HPDE6-E6E7 (cell line): ENCODE data around the gene SS18L1.

ENCODE experiments used
- DNase-seq: peaks from one replicate; pipeline ENCODE4 v3.0.0; 2011; ENCODE audit warnings: missing footprints; ENCODE audit errors: extremely low spot score

Gene SS18L1

GRCh38 chr20:62156592-62157386 lies 13.2 kb downstream of the SS18L1 start:
- DNase-seq = no peak

- DNase-seq = no peak
These were observed 14.0 kb downstream of the SS18L1 start for GRCh38 chr20:62157387-62158087.

DNA sequence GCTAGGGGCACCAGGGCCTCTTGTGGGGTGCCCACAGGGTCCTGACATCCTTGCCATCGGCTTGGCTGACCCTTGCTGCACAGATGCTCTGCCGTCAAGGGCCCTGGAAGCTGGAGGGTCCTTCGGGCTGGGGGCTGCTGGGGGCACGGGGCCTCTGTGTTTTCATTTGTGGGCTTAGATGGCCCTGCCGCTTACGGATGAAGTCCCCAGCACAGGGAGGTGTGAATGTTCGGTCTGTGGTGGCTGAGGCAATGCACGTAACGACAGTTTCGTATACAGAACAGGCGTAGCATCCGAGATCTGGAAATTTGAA lies 14.5 kb downstream of the SS18L1 start:
- no peak for DNase-seq

DNA sequence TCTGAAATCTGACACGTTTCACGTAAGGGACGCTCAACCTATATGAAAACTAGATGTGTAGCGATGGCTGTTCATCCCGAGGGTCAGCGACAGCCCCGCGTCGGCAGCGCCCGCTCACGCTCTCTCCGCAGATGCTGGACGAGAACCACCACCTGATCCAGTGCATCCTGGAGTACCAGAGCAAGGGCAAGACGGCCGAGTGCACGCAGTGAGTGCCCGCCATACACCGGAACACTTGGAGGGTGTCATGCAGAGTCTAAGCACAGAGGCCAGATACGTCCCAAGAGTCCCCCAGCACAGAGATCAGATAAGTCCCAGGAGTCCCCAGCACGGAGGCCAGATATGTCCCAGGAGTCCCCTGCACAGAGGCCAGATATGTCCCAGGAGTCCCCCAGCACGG lies 15.0 kb downstream of the SS18L1 start:
- no peak for DNase-seq

DNA sequence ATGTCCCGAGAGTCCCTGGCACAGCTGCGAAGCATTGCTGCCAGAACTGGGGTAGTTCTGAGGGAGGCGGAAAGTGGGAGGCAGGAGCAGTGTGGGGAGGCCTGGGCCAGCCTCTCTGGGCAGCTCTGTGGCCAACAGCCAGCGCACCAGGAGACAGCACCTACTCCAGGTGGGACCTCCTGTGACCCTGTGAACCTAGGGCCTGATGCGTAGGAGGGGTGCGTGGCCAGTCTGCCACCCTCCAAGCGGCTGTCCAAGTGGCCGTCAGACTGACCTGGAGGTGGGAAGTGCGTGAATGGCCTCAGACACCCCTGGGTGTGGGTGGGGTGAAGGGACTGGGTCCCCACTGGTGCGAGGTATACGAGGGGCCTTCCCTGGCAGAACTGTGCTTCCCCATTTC lies 15.5 kb downstream of the SS18L1 start:
- DNase-seq = no peak

- peak; percentile 98 for DNase-seq
These were observed 16.3 kb downstream of the SS18L1 start for GRCh38 chr20:62159839-62160238.

GRCh38 chr20:62160253-62160652 lies 16.7 kb downstream of the SS18L1 start:
- DNase-seq = no peak

- DNase-seq = no peak
These were observed 17.3 kb downstream of the SS18L1 start for GRCh38 chr20:62160876-62161275.

- DNase-seq = peak; percentile 100
These were observed 17.8 kb downstream of the SS18L1 start for GRCh38 chr20:62161347-62161746.

GRCh38 chr20:62162765-62163484 lies 19.4 kb downstream of the SS18L1 start:
- DNase-seq = no peak

DNA sequence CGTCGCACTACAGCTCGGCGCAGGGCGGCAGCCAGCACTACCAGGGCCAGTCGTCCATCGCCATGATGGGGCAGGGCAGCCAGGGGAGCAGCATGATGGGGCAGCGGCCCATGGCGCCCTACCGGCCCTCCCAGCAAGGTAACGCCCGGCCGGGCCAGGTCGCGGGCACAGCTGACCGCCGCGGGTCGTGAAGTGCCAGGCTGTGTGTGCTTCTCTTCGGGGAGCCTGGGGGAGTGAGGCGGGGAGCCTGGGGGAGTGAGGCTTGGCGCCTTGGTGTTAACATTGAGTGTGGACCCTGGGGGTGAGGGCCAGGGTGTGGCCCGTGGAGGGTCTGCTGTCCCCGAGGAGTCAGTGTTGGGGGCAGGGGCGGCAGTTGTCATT lies 19.9 kb downstream of the SS18L1 start:
- no peak for DNase-seq

DNA sequence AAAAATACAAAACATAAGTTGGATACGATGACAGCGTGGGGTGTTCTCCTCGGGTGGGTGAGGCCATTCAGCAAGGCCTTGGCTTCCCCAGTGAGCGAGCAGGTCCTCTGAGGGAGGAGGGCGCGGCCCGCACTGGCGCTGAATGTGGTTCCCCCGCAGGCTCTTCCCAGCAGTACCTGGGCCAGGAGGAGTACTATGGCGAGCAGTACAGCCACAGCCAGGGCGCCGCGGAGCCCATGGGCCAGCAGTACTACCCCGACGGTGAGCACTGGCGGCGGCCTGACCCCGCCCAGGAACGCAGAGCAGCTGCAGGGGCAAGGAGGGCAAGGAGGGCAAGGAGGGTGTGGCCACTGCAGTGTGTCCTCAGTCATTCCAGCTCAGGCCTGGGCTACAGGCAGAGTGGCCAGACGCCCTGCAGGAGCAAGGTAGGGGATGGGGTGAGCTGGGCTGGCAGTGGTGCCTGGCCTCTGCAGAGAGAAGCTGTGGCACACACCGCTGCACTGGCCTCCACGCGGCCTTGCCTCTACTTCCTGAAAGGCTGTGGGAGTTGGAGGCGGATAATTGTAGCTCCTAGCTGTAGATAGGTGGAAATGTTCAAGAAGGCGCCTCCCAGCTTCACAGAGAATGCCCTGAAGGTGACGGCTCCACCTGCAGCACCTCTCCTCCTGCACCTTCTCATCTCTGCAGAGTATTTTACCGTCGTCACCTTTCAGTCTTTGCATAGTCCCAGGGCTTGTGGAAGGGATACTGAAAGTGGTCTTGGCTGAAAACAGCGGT lies 20.6 kb downstream of the SS18L1 start:
- no peak for DNase-seq

- no peak for DNase-seq
These were observed 21.6 kb downstream of the SS18L1 start for GRCh38 chr20:62164879-62165761.

DNA sequence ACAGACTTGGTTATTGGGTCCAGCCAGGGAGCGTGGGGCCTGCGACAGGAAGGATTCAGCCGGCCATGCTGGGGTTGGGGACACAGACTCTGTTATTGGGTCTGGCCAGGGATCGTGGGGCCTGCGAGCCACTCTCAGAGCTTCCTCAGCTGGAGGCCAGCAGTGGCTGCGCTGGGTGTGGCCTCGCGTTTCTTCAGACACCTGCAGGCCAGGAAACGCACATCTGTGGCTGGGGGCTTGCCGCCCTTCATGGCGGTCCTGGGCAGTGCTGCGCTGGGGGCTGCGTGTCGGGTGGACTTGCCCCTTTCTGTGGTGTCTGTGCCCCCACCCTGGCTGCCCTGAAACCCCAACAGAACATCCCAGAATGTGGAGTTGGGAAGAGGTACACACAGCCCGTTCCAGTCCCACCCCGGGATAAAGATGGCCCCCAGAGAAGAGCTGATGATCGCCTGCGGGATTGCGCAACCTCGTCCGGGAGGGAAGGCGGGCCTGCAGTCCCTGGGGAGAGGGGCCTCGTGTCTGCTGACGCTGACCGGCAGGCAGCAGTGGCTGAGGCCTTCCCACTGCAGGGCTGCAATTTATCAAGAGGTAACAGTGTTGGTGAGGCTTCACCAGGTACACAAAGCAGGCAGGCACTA lies 22.3 kb downstream of the SS18L1 start:
- DNase-seq = no peak

- DNase-seq = no peak
These were observed 23.9 kb downstream of the SS18L1 start for GRCh38 chr20:62167474-62167873.

DNA sequence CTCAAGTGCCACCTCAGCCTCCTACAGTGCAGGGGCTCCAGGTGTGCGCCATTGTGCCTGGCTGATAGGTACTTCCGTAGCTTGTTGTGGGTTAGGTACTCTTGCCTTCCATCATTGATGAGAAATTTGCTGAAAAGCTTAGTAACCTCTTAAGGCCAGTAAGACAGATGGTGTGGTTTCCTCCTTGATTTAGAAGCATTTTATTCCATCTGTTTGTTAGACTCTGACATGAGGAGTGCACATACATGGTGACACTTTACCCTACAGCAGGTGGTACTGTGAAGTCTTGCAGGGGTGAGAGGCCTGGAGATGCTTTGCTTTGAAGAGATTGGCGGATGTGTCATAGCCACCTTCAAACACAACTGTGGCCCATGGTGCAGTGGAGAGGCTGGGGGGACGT lies 24.5 kb downstream of the SS18L1 start:
- DNase-seq = no peak

GRCh38 chr20:62168890-62169435 lies 25.4 kb downstream of the SS18L1 start:
- DNase-seq = no peak

- DNase-seq = no peak
These were observed 27.0 kb downstream of the SS18L1 start for GRCh38 chr20:62170536-62170935.

DNA sequence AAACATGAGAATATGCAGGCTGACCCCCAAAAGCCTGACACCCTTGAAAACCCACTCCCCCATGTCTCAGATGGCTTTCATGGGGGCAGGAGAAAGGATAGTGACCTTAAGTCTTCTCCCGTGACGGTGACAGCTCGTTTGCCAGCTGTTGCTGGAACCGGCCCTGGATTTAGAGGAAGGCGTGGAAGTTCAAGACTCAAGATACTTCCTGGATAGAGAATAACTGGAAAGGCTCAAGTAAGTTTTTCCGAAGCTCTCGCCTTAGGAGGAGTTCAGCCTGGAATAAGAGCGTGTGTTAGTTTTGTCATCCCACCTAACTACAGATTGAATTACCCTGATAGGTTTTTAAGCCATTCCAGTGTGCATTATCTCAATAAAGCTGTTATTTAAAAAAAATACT lies 27.7 kb downstream of the SS18L1 start:
- DNase-seq = no peak

DNA sequence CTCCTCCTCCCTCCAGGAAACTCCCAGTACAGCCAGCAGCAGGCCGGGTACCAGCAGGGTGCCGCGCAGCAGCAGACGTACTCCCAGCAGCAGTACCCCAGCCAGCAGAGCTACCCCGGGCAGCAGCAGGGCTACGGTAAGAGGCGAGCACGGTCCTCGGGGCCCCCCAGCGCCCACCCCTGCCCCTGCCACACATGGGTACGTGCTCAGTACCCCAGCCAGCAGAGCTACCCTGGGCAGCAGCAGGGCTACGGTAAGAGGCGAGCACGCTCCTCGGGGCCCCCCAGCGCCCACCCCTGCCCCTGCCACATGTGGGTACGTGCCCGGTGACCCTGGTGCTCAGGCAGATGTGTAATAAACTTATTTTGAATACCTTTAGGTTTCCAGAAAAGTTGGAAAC lies 29.1 kb downstream of the SS18L1 start:
- no peak for DNase-seq
